Cardiac fibroblast (primary cell): Measurements from ENCODE around the gene DDX27.

Source experiments
- DNase-seq, 2 donors: peaks; one replicate each; pipeline versions ENCODE4 v3.0.0 to v3.0.0-alpha.2; 2010; ENCODE audit warnings: low read depth in 2 of 2
- H3K4me3 ChIP-seq, 2 donors: replicated peaks in 1 of 2; 1 replicate in 1 of 2; 2 replicates in 1 of 2; pipeline ENCODE4 v1.5.1; 2011; ENCODE audit warnings: low read depth in 2 of 2, low read length in 2 of 2, mild to moderate bottlenecking in 2 of 2, moderate library complexity in 1 of 2
- CTCF ChIP-seq: IDR thresholded peaks from one replicate; pipeline ENCODE4 v1.5.1; 2011; ENCODE audit warnings: low read depth, mild to moderate bottlenecking, low read length, inconsistent platforms

Gene DDX27

GRCh38 chr20:49288250-49288751, 69.1 kb downstream of the DDX27 start:
- TF ChIP-seq CTCF, result no peak
- no peak for DNase-seq
- H3K4me3 ChIP-seq, result no peak overlapping the region

- no peak for DNase-seq
- no peak overlapping the region for H3K4me3 ChIP-seq
- TF ChIP-seq CTCF, result no peak
Measured at GRCh38 chr20:49288784-49289696, 69.8 kb downstream of the DDX27 start.

GRCh38 chr20:49290608-49291191, 71.5 kb downstream of the DDX27 start:
- no peak overlapping the region for H3K4me3 ChIP-seq
- DNase-seq, result no peak
- TF ChIP-seq CTCF, result no peak

DNA sequence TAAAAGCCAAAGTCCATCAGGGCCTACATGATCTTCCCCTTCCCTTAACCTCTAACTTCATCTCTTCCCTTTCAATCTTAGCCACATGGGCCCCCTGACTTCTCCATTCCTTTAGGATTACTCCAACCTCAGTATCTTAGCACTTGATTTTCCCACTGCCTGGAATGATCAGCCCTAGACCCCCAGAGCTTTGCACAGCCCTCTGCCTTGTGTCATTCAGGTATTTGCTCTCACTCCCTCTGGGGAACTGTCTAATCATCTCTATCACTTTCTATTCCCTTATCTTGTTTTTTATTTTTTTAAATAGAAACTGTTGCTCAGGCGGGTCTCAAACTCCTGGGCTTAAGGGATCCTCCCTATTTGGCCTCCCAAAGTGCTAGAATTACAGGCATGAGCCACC, 72.0 kb downstream of the DDX27 start:
- no peak for DNase-seq
- TF ChIP-seq CTCF, result no peak

DNA sequence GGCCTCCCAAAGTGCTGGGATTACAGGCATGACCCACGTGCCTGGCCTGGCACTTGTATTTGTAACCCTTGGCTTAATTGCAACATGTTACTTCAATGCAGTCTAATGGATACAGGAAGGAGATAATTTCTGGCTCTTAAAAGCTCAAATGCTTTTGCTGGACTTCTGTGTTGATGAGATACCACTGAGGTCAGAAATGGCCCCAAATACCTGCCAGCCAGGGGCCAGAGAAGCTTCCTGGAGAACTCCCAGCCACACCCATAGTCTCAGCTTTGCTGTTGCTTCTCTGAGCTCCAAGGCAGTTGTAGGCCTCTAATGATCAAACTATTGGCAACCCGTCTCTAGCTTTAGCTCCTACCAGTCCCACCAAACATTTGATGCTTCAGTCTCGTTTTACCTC, 72.8 kb downstream of the DDX27 start:
- DNase-seq, result no peak
- no peak for TF ChIP-seq CTCF
- no peak overlapping the region for H3K4me3 ChIP-seq

More for the DNA sequence above, 72.0 kb downstream of the DDX27 start:
- no peak overlapping the region for H3K4me3 ChIP-seq

DNA sequence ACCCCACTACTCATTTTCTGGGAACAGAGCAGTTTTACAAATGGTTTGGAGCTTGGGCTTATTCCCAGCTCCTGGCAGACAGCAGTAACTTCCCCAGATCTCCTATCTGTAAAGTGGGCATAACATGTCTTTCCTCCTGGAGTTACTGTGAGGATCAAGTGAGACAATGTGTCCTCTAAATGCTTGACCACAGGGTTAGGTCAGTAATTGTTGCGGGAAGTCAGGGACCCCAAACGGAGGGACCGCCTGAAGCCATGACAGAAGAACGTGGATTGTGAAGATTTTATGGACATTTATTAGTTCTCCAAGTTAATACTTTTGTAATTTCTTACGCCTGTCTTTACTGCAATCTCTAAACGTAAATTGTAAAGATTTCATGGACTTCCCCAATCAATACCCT, 73.9 kb downstream of the DDX27 start:
- H3K4me3 ChIP-seq, result no peak overlapping the region
- no peak for TF ChIP-seq CTCF
- no peak for DNase-seq
